ENCODE data around the gene USP25.
"Not testable (repeated sequence)": the region's sequence is repeated elsewhere in the genome, so short reads cannot be mapped to it uniquely, and the experiment has no call there.

The USP25 gene

GRCh38 chr21:15732290-15732995 is 2.7 kb downstream of the USP25 start:
- DNase-seq = no peak

GRCh38 chr21:15732996-15733329 is 3.2 kb downstream of the USP25 start:
- DNase-seq = no peak

DNA sequence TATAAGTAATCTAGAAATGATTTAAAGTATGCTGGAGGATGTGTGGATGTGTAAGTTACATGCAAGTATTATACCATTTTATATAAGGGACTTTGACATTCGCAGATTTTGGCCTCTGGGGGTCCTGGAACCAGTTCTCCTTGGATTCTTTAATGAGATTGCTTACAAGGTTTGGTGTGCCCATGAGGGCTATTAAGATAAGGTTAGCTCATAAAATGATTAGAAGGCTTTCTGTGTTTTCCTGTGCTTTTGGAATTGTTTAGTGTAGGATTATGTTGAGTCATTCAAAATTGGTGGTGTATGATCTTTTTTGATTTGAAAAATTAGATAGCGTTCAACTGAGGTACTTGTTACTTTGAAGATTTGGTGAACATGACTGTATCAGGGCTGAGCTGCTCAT is 5.6 kb downstream of the USP25 start:
- no peak for DNase-seq

GRCh38 chr21:15735931-15736330 is 6.1 kb downstream of the USP25 start:
- not testable (repeated sequence) for DNase-seq

- DNase-seq = not testable (repeated sequence)
Measured at GRCh38 chr21:15738779-15739178, 9.0 kb downstream of the USP25 start.

- no peak for DNase-seq
Measured at GRCh38 chr21:15740383-15740782, 10.6 kb downstream of the USP25 start.

DNA sequence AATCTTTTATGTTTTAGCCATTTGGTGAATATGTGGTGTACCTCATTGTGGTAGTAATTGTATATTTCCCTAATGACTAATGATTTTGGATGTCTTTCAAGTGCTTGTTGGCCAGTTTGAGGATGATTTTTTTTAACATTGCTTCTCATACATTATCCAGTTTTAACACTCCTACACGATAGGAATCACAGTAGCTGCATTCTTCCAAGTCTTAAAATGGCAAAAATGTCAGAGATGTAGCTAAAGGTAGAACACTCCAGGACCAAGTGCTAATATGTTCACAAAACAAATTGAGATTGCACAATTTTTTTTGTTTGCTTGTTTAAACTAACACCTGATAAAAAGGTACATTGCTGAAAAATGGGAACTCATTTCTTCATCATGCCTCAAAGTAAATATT is 11.7 kb downstream of the USP25 start:
- no peak for DNase-seq

DNA sequence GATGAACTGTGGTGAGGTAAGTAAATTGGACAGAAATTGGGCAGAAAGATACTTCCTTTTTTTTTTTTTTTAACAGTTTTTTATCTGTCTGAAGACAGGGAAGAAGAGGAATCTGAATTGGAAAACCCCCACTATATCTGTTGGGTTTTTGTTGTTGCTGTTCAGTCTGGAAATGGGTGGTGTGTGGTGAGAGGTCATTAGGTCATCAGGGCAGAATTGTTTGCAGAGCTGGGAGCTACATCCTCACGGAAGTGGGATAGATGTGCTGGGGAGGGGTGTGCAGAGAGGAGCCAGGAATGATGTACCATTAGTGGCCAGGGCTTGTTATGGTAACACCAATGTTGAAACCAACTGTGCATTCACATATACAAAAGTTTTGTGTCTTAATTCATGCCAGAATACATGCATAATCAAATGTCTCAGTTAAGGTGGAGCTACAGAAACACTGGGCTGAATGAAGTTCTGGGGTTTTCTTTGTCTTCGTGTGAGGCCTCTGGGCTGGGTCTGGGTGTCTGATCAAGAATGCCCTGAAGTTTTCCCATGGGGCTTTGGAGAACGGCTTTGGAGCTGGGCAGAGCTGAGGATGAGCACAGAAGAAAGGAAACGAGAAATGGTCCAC is 12.4 kb downstream of the USP25 start:
- no peak for DNase-seq

GRCh38 chr21:15742694-15743093 is 12.9 kb downstream of the USP25 start:
- DNase-seq = no peak

GRCh38 chr21:15743593-15743992 is 13.8 kb downstream of the USP25 start:
- no peak for DNase-seq

- DNase-seq = no peak
Measured at GRCh38 chr21:15744926-15745325, 15.1 kb downstream of the USP25 start.

- no peak for DNase-seq
Measured at GRCh38 chr21:15748586-15748985, 18.8 kb downstream of the USP25 start.

DNA sequence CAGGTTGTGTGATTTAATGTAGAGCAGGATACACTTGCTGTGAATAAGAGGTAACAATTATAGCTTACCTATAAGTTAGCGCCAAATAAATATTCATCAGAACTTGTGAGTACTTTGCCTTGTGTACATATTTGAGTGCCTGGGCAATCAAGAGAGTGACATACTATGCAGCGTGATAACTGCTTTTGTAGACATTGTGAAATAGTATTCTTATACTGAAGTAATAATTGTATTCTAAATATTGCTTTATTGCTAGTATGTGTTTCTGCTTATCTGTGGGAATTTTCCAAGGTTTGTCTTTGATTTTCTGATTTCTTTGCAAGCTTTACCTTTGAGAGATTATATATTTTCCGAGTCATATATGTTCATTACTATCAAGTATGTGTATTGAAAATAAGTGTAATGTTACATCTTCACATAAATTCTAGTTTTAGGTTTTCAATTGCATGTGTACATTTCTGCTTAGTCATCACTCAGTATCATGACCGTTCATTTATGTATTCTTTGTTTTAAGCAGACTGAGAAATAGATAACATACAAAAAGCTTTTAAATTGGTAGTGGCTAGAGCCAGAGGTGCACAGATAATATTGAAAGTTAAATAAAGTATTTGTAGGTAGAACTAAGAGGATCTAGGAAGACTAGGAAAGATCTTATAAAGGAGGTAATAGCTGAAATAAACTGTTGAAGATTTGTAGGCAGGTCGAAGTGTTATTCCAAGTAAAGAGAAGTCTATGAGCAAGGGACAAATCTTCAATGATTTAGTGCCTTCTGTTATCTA is 19.5 kb downstream of the USP25 start:
- DNase-seq = no peak

GRCh38 chr21:15749861-15750159 is 20.0 kb downstream of the USP25 start:
- no peak for DNase-seq

- DNase-seq = no peak
Measured at GRCh38 chr21:15751037-15751436, 21.3 kb downstream of the USP25 start.

DNA sequence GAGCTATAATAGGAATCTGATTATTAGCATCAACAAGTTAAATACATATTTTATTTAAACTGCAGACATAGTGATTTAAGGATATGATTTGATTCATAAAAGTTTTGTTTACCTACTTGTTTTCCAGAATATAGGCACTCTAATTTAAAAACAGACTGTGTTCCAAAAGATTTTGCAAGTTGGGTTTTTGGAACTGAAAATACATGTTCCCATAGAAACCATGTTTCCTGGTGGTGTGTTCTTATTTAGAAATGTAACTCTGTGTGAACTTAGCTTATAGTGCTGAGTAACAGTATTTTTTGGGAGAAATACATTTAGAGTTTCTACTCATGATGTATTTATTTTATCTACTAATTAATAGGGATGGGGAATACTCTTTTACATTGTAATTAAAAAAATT is 21.8 kb downstream of the USP25 start:
- no peak for DNase-seq

GRCh38 chr21:15752763-15753407 is 23.1 kb downstream of the USP25 start:
- DNase-seq = no peak

- DNase-seq = no peak
Measured at GRCh38 chr21:15753741-15754140, 24.0 kb downstream of the USP25 start.

- DNase-seq = no peak
Measured at GRCh38 chr21:15754640-15755039, 24.9 kb downstream of the USP25 start.

GRCh38 chr21:15755125-15755524 is 25.3 kb downstream of the USP25 start:
- DNase-seq = no peak

- DNase-seq = no peak
Measured at GRCh38 chr21:15759469-15759868, 29.7 kb downstream of the USP25 start.

- DNase-seq = no peak
Measured at GRCh38 chr21:15761507-15762100, 31.8 kb downstream of the USP25 start.

DNA sequence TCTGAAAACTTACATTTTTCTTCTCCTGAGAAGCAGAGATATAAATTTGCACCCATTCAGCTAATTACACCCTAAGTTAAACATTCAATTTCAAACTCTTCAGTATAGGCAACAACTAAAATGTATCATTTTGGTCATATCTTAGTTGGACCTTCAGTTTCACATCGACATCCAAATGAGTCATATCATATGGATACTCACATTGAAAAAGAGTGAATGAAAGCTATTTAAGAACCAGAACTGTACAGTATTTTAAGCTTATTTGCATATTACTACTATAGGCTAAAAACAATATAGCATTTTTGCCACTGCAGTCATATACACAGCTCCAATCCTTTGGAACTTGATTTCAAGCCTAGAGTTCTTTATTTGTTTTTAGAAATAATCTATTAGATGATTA is 33.6 kb downstream of the USP25 start:
- DNase-seq = no peak

GRCh38 chr21:15764878-15765277 is 35.1 kb downstream of the USP25 start:
- DNase-seq = no peak
